K562 (cell line): Measurements from ENCODE around the gene NPHP3. TPM values are rescaled to one million over a fixed set of nuclear protein-coding genes. Genes with fewer than 3 reads are reported as not detected.
A peak's percentile ranks its signal among the peaks of the same experiment; 100 is the strongest.

Source experiments
- ARID1B ChIP-seq: fragments of 450-650 bp; IDR thresholded peaks from 2 replicates; pipeline ENCODE4 v1.6.1; 2016; ENCODE audit warnings: antibody characterized with exemption, mild to moderate bottlenecking, inconsistent platforms
- DPF2 ChIP-seq: fragments of 450-650 bp; IDR thresholded peaks from 2 replicates; pipeline ENCODE4 v1.6.1; 2016
- EWSR1 ChIP-seq: fragments of 450-650 bp; IDR thresholded peaks from 2 replicates; pipeline ENCODE4 v1.6.1; 2018; ENCODE audit warnings: borderline replicate concordance, mild to moderate bottlenecking, low read depth, moderate library complexity; ENCODE audit not compliant: partially characterized antibody
- LCOR ChIP-seq: sonication (generic); formaldehyde crosslinking; IDR thresholded peaks from 2 replicates; pipeline ENCODE4 v1.8.0; 2022; ENCODE audit warnings: mild to moderate bottlenecking, missing genetic modification reagents
- MEIS2 ChIP-seq: fragments of 450-650 bp; IDR thresholded peaks from 2 replicates; pipeline ENCODE4 v1.6.1; 2014; ENCODE audit warnings: mild to moderate bottlenecking; ENCODE audit not compliant: partially characterized antibody
- PHF20 ChIP-seq: fragments of 450-650 bp; IDR thresholded peaks from 2 replicates; pipeline ENCODE4 v1.6.1; 2018; ENCODE audit not compliant: partially characterized antibody
- PTRF ChIP-seq: fragments of 450-650 bp; IDR thresholded peaks from 2 replicates; pipeline ENCODE4 v1.6.1; 2016; ENCODE audit warnings: mild to moderate bottlenecking, missing genetic modification characterization, missing compliant biosample characterization
- SIN3A ChIP-seq, 2 experiments: fragments of 150-350 bp in 1 of 2; IDR thresholded peaks; 2 replicates each; pipeline ENCODE4 v1.6.1; 2011 to 2016; ENCODE audit warnings: borderline replicate concordance in 2 of 2, low read depth in 2 of 2, low read length in 2 of 2, mild to moderate bottlenecking in 2 of 2, moderate library complexity in 2 of 2; ENCODE audit not compliant: control insufficient read depth in 1 of 2
- ZBED1 ChIP-seq: IDR thresholded peaks from 2 replicates; pipeline ENCODE4 v1.6.1; 2014
- polyA plus RNA-seq, 8 experiments: library from polyadenylated mRNA; depleted of rRNA in 4 of 8; stranded (reverse) in 5 of 8; unstranded in 3 of 8; fragments of >200 nt; fragmentation: Nextera tagmentation in 2 of 8; fragmentation: Illumina TruSeq in 1 of 8; extraction: Ambion mirVana in 2 of 8; extraction: Trizol in 1 of 8; gene quantifications; 2 replicates each; pipeline versions ENCODE4 v1.2.1 to v1.2.3, GENCODE V29; 2011 to 2014; ENCODE audit warnings: inconsistent platforms in 1 of 8, missing spikeins in 1 of 8
- total RNA-seq, 7 experiments: library from RNA; depleted of rRNA in 6 of 7; stranded (reverse); fragments of >200 nt in 6 of 7; fragmentation: Illumina TruSeq in 2 of 7; extraction: Trizol in 2 of 7; gene quantifications; 2 replicates each; pipeline versions ENCODE4 v1.2.1 to v1.2.3, GENCODE V29; 2011 to 2021; ENCODE audit warnings: low replicate concordance in 1 of 7
- TF ChIP-seq, protein P1 (sequence below): fragments of 450-650 bp; formaldehyde crosslinking; IDR thresholded peaks from 2 replicates; pipeline ENCODE4 v1.4.0; 2020; ENCODE audit warnings: mild to moderate bottlenecking, mixed read lengths
- TF ChIP-seq, protein P2 (sequence below): sonication (generic); formaldehyde crosslinking; IDR thresholded peaks from 2 replicates; pipeline ENCODE4 v1.8.0; 2022; ENCODE audit warnings: mild to moderate bottlenecking, low read depth, missing genetic modification reagents
- TF ChIP-seq, protein P3 (sequence below): fragments of 250-450 bp; sonication (Bioruptor Pico); IDR thresholded peaks from 2 replicates; pipeline ENCODE4 v1.5.0; 2021
- TF ChIP-seq, protein P4 (sequence below): IDR thresholded peaks from 2 replicates; pipeline ENCODE4 v1.6.1; 2012; ENCODE audit warnings: low read depth, low read length, improper control_type of control experiment, borderline replicate concordance
- TF ChIP-seq, protein P5 (sequence below): fragments of 250-450 bp; sonication (Bioruptor Pico); IDR thresholded peaks from 2 replicates; pipeline ENCODE4 v1.4.0; 2020
- TF ChIP-seq, protein P6 (sequence below), 2 experiments: fragments of 450-650 bp in 1 of 2; sonication (generic) in 1 of 2; formaldehyde crosslinking; conservative IDR thresholded peaks; 2 replicates each; pipeline versions ENCODE4 v1.4.0 to v1.8.1; 2020 to 2022; ENCODE audit warnings: mild to moderate bottlenecking in 1 of 2, missing genetic modification reagents in 1 of 2

NPHP3 gene
- total and polyA plus RNA-seq, 9 of the 15 experiments (the other 6 are each of a cell fraction or from before 2014, with no cell fraction given), result 0.62 to 13.2 (median 5.8) TPM

DNA sequence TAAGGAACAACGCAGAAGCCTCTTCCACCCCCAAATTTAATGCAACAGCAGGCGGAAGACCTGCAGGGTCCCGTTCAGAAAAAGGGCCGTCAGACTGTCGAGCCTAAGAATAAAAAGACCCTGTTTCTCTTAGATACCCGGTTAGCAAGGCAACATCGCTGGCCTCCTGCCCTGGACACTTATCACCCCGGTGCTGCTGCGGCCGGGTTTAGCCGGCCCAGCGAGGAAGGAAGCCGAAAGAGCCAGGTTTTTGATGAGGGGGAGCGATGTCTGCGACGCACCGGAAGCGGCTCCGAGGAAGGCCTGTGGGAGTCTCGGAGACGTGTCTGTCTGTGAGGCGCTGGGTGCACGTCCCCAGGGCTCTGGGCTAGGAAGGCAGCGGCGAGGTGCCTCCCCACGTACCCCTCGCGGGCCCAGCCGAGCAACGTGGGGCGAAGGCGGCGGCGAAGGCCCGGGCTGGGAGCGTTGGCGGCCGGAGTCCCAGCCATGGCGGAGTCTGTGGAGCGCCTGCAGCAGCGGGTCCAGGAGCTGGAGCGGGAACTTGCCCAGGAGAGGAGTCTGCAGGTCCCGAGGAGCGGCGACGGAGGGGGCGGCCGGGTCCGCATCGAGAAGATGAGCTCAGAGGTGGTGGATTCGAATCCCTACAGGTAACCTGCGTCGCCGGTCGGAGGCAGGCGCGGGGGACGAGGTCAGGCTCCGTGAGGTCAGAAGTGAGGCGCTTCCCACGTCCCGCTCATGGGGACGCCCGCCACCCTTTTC is 62.0 kb downstream of the NPHP3 start, which contains the start of gene UBA5 (continued):
- TF ChIP-seq, protein P1, sequence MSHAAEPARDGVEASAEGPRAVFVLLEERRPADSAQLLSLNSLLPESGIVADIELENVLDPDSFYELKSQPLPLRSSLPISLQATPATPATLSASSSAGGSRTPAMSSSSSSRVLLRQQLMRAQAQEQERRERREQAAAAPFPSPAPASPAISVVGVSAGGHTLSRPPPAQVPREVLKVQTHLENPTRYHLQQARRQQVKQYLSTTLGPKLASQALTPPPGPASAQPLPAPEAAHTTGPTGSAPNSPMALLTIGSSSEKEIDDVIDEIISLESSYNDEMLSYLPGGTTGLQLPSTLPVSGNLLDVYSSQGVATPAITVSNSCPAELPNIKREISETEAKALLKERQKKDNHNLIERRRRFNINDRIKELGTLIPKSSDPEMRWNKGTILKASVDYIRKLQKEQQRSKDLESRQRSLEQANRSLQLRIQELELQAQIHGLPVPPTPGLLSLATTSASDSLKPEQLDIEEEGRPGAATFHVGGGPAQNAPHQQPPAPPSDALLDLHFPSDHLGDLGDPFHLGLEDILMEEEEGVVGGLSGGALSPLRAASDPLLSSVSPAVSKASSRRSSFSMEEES (CRISPR knock-in tag), result no peak
- TF ChIP-seq DPF2 (no peak), PTRF (no peak), PHF20 (peak; percentile 84), EWSR1 (no peak), MEIS2 (no peak), SIN3A (IDR thresholded peaks at IDR 0.05; ENCODE audit: borderline replicate concordance in 2 of 2, control insufficient read depth in 1 of 2, low read depth in 2 of 2, low read length in 2 of 2) (0 out of 4 replicates have a peak, but pooled peaks of 1 of the 2 experiments have one; percentile 10), ZBED1 (no peak), LCOR (CRISPR knock-in tag) (no peak), ARID1B (no peak)
- TF ChIP-seq, protein P2, sequence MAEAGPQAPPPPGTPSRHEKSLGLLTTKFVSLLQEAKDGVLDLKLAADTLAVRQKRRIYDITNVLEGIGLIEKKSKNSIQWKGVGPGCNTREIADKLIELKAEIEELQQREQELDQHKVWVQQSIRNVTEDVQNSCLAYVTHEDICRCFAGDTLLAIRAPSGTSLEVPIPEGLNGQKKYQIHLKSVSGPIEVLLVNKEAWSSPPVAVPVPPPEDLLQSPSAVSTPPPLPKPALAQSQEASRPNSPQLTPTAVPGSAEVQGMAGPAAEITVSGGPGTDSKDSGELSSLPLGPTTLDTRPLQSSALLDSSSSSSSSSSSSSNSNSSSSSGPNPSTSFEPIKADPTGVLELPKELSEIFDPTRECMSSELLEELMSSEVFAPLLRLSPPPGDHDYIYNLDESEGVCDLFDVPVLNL (CRISPR knock-in tag), result no peak
- TF ChIP-seq, protein P3, sequence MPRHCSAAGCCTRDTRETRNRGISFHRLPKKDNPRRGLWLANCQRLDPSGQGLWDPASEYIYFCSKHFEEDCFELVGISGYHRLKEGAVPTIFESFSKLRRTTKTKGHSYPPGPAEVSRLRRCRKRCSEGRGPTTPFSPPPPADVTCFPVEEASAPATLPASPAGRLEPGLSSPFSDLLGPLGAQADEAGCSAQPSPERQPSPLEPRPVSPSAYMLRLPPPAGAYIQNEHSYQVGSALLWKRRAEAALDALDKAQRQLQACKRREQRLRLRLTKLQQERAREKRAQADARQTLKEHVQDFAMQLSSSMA (CRISPR knock-in tag), result no peak
- TF ChIP-seq, protein P4, sequence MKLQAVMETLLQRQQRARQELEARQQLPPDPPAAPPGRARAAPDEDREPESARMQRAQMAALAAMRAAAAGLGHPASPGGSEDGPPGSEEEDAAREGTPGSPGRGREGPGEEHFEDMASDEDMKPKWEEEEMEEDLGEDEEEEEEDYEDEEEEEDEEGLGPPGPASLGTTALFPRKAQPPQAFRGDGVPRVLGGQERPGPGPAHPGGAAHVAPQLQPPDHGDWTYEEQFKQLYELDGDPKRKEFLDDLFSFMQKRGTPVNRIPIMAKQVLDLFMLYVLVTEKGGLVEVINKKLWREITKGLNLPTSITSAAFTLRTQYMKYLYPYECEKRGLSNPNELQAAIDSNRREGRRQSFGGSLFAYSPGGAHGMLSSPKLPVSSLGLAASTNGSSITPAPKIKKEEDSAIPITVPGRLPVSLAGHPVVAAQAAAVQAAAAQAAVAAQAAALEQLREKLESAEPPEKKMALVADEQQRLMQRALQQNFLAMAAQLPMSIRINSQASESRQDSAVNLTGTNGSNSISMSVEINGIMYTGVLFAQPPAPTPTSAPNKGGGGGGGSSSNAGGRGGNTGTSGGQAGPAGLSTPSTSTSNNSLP, result no peak
- TF ChIP-seq, protein P5, sequence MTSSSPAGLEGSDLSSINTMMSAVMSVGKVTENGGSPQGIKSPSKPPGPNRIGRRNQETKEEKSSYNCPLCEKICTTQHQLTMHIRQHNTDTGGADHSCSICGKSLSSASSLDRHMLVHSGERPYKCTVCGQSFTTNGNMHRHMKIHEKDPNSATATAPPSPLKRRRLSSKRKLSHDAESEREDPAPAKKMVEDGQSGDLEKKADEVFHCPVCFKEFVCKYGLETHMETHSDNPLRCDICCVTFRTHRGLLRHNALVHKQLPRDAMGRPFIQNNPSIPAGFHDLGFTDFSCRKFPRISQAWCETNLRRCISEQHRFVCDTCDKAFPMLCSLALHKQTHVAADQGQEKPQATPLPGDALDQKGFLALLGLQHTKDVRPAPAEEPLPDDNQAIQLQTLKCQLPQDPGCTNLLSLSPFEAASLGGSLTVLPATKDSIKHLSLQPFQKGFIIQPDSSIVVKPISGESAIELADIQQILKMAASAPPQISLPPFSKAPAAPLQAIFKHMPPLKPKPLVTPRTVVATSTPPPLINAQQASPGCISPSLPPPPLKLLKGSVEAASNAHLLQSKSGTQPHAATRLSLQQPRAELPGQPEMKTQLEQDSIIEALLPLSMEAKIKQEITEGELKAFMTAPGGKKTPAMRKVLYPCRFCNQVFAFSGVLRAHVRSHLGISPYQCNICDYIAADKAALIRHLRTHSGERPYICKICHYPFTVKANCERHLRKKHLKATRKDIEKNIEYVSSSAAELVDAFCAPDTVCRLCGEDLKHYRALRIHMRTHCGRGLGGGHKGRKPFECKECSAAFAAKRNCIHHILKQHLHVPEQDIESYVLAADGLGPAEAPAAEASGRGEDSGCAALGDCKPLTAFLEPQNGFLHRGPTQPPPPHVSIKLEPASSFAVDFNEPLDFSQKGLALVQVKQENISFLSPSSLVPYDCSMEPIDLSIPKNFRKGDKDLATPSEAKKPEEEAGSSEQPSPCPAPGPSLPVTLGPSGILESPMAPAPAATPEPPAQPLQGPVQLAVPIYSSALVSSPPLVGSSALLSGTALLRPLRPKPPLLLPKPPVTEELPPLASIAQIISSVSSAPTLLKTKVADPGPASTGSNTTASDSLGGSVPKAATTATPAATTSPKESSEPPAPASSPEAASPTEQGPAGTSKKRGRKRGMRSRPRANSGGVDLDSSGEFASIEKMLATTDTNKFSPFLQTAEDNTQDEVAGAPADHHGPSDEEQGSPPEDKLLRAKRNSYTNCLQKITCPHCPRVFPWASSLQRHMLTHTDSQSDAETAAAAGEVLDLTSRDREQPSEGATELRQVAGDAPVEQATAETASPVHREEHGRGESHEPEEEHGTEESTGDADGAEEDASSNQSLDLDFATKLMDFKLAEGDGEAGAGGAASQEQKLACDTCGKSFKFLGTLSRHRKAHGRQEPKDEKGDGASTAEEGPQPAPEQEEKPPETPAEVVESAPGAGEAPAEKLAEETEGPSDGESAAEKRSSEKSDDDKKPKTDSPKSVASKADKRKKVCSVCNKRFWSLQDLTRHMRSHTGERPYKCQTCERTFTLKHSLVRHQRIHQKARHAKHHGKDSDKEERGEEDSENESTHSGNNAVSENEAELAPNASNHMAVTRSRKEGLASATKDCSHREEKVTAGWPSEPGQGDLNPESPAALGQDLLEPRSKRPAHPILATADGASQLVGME, result no peak
- TF ChIP-seq, protein P6, sequence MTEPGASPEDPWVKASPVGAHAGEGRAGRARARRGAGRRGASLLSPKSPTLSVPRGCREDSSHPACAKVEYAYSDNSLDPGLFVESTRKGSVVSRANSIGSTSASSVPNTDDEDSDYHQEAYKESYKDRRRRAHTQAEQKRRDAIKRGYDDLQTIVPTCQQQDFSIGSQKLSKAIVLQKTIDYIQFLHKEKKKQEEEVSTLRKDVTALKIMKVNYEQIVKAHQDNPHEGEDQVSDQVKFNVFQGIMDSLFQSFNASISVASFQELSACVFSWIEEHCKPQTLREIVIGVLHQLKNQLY (CRISPR knock-in tag; conservative IDR thresholded peaks at IDR 0.05), result no peak
